GM21825 (cell line): ENCODE data around the gene PHF8.

Experiments
- ATAC-seq: cut with Tn5 transposase; IDR thresholded peaks from one replicate; pipeline ENCODE4 v1.9.1; 2021; ENCODE audit warnings: mild to moderate bottlenecking, moderate library complexity; ENCODE audit not compliant: unreplicated experiment

Gene PHF8

DNA sequence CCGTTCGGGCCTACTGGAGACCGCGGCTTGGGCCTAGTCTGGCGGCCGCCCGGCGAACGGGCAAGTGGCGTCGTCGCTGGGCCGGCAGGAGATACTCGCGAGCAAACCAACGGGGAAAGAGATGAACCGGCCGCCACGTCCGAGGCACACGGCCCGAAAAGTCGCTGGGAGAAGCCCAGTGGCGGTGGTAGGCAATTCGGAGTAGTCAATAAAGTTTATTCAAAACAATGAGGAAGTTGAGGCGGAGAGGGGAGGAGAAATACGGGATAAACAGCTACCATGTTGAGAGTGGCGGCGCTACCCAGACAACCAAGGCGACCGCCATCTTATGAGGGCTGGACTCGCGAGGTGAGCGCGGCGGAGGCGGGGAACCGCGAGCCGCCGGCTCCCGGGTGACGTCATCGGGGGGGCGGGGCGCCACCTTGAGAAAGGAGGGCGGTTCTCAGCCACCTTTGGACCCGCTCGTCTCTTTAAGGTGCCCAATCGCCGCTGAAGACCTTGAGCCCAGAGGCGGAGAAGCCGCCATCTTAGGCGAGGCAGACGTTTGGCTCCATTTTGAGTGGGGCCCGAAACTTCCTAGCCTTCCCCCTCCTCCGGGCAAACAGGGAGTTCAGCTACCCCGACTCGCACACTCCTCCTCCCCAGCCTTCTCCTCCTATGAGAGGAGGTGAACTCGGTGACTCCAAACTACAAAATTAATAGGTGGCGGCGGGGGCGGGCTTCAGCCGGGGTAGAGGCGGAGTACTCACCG is at the start of gene PHF8:
TSS of gene PHF8 (minus strand) at position 348 of the 751 bp plus-strand sequence. CDS start 1,745 bp downstream, outside the sequence.
- peak; percentile 80 for ATAC-seq

DNA sequence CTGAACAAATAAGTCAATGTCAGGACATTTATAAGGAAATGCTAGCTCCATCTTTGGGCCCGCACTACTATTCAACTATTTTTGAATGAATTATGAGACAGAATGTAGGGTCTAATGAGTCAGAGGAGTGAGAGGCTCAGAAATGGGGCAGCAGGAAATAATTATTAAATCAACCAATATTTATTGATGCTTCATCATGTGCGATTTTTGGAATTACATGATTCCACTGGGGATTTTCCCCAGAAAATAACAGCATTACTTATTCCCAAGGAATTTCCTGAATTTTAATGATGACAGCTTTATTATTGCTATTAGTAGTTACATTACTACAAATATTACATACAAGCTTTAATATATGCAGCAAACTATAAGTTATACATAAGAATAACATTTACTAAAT is 49.3 kb upstream of the PHF8 start:
- ATAC-seq, result no peak

DNA sequence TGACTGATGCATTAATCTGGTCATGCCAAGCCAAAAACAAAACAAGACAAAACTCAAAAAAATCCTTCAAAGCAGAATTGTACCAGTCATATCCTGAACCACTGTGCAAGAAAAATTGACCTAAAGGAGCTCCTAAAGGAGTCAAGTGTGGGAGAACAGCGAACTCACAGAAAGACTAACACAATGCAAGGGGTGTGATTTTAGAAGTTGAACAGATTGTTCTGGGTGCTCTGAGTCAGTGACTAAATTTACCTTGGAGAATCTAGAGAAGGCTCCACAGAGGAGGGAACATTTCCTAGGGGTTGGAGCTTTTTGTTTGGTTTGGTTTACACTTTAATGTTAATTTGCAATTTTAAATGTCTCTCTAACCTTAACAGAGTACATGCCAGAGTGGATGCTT is 48.9 kb upstream of the PHF8 start:
- no peak for ATAC-seq

DNA sequence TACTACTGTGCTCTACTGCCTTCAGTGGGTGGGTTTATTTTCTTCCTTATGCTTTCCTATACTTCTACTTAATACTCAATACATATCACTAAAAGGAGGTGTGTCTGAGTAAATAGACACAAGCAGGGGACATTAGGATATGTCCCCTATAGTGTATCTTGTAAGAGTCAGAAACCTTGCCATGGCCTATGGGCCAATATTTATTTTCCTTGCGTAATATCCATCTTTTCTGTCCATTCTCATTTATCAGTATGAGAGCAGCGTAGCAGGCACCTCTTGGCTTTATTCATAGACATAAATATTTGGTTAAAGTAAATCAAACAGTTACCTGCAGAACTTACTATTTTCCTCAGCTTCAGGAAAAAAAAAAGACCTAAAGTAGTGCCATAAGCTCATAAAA is 46.6 kb upstream of the PHF8 start:
- no peak for ATAC-seq

DNA sequence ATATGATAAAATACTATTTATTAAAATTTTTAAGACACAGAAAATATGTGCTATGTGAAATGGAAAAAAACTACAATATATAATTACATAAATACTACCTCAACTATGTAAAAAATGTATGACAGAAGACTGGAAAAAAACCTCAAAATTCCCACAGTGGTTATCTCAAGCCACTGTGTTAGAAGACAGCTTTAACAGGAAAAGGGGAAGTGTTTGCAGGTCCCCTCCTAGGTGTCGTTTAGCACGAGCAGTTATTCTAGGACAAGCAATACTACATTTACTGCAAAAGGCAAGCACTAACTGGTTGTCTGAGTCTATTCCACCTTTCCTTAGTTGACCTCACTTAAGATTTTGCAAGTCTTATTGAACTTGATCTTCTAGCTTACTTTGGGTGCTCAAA is 44.9 kb upstream of the PHF8 start:
- no peak for ATAC-seq

DNA sequence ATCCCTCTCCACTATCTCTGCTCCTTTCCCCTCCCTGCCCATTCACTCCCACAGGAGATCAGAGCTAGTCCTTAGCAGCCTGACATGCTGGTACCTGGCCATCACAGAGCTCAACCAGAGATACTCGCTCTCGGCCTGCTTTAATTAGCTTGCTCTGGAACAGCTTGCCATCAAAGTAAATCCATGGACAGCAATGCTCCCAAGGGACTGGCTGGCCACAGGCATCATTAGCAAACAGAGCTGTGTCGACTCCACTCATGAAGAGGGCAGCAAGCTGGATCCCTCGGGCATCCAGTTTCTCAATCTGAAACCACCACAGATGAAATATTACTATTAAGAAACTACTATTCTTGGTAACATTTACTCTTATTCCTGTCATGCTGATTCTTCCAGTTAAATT is 43.4 kb upstream of the PHF8 start:
- ATAC-seq, result no peak

DNA sequence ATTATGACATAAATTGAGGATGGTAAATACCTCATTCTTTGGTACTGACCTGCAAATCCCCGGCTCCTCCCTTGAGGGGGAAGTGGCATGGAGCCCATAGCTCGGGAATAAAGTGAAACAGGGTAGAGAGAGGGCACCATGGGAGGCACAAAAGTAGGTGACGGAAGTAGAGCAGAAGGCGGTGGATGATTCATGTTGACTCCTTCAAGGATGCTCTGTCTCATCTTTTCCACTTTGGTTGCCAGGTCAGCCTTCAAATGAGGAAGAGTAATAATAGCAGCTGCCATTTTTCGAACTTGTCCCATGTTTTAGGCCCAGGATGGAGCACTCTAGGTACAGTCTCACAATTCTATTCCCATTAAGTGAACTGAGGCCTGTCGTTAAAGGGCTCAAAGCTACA is 41.4 kb upstream of the PHF8 start:
- no peak for ATAC-seq

DNA sequence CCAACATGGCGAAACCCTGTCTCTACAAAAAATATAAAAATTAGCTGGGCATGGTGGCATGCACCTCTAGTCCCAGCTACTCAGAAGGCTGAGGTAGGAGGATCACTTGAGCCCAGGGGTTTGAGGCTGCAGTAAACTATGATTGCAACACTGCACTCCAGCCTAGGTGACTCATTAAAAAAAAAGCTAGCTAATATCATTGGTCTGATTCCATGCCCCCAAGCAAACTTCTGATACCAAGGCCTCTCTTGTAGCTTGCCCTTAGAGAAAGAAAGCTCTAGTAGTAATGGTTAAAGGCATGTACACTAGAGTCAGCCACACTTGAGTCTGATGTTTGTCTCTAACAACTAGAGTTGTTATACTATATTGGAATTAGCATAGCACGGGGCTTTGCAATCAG is 32.6 kb upstream of the PHF8 start:
- ATAC-seq, result no peak

DNA sequence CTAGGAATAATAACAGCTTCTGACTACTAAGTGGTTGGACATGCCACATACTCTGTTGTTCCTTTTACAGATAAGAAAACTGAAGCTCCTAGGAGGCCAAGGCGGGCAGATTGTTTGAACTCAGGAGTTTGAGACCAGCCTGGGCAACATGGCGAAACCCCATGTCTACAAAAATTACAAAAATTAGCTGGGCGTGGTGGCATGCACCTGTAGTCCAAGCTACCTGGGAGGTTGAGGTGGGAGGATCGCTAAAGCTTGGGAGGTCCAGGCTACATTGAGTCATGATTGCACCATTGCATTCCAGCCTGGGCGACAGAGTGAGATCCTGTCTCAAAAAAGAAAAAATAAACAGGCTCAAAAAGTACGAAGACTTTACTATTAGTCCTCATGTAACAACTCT is 30.6 kb upstream of the PHF8 start:
- ATAC-seq, result no peak

DNA sequence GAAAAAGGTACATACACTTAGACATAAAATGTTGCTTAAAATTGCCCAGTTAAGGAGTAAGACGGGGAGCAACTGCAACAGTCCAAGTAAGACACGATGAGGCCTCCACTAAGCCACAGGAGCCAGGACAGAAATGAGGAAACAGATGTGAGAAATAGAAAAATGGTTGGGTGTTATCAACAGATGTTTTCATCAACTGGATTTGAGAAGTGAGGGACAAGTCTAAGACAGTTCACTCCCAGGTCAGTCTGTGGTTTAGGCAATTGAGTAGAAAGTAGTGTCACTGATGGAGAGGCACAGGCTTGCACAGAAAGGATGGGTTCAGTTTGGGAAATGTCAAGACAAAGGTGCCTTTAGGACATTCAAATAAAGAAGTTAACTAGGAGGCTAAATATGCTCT is 23.5 kb upstream of the PHF8 start:
- no peak for ATAC-seq

DNA sequence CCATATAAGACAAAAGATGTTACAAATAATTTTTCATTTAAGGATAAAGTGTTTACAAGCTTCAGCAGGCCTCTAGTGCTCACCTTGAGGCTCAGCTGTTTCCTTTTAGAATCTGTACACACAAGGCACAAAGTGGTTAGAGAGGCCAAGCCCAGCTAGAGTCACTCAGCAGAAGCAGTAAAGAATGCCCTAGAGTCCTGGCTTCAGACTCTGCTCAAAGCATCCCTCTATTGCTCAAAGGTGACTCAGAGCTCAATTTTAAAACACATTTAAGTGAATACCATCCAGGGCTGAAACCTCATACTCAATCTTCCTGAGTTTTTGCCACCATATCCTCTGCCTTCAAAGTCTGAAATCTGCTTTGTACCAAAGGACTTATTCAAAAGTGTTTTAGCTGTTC is 22.6 kb upstream of the PHF8 start:
- no peak for ATAC-seq

DNA sequence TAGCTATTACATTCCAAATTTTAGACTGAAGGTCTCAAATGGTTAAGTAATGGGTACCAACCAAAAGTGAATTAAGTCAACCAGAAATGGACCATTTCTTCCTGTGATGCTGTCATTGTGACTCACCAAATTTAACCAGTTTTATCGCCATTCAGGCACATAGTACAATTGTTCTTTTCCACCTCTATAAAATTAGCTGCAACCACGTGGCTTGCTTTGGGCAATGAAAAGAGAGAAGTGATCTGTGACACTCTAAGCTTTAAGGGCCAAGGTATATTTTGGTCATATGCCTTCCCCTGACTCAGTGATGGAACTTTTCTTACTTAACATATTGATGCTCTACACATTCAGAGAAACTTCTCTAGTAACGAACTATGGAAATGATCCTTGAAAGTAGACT is 20.3 kb upstream of the PHF8 start:
- ATAC-seq, result no peak

DNA sequence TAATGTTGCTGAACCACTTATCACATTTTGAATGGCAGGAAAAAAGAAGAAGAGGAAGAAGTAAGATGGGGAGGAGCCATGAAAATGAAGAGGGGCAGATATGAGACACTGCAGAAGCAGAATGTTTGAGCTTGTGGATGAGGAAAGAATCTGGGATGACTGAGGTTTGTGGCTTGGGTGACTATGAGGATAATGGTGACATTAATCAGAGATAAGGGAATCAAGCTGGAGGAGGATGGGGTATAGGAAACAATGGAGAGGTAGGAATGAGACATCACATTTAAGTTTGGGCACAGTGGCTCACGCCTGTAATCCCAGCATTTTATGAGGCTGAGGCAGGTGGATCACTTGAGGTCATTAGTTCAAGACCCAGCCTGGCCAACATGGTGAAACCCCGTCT is 19.1 kb upstream of the PHF8 start:
- ATAC-seq, result no peak

DNA sequence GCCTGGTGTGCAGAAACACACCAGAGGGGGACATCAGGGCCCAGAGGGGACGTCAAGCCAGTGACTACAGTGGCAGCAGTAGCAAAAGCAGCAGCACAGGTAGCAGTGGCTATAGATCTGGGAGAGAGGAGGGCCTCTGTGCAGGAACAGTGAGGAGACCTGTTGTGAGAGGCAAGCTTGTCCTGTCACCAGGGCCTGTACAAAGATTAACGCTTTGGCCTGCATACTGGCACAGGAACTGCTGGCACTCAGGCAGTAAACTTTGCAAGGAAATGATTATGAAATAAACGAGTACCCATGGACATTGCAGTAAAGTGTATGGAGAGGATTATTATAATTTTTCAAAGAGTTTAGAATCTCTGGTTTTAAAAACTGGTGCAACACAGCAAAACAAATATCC is 5.5 kb upstream of the PHF8 start:
- ATAC-seq, result no peak

DNA sequence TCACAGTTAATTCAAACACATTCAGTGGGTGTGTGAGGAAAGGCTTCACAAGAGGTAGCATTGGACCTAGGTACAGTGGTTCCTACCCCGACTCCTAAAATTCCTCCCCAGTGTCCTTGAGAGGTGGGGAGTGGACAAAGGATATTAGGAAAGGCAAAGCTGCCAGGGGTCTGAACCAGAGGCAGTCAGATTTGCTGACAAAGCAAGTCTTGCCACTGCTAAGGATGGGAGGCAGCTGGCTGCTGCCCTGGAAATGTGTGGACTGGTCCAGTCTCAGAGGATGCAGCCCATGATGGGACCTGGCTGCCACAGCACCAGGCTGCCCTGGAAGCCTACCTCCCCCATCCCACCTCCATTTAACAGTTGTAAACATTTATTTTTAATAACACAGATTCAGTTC is 4.1 kb upstream of the PHF8 start:
- ATAC-seq, result no peak

DNA sequence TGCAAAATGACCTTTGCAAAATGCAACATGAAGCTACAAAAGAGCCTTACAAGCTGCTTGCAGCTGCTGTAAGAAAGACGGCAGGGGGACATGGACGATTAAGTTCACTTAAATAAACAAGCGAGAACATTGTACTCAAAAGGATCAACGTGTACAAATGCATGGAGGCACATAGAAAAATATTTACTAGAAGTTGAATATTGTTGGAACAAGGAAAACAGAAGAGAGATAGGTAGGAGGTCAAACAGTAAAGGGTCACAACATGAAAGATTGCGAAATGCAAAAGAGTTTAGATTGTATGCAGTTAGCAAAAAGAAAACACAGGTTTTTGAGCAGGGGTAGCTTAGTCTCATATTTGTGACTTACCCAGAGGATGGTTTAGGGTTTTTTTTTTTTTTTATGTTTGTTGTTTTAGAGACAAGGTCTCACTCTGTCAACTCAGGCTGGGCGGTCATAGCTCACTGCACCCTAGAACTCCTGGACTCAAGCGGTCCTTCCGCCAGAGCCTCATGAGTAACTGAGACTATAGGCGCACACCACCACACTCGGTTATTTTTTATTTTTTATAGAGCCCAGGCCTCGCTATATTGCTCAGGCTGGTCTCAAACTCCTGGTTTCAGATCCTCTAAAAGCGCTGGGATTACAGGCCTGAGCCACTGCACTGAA is 1.4 kb upstream of the PHF8 start:
- ATAC-seq, result no peak

DNA sequence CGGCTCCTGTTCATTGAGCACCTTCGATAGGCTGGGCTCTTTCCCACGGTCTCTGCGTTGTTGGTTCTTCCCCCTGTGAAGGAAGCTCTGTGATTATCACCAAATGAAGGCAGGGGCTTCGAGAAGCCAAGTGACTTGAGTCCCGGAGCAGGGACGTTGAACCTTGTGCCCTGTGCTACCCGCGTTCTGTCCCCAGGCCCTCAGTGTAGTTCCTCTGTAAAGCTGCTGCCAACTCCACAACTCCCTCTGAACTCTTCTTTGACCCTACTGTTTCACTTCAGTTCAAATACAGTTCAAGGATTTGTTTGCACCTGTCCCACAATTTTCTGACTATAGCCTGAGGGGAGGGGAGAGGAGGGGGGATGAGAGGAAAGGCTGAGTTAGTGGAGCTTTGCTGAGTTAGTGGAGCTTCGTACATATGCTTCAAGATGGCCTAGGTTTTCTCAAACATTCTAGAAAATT is 635 bp upstream of the PHF8 start:
- no peak for ATAC-seq

DNA sequence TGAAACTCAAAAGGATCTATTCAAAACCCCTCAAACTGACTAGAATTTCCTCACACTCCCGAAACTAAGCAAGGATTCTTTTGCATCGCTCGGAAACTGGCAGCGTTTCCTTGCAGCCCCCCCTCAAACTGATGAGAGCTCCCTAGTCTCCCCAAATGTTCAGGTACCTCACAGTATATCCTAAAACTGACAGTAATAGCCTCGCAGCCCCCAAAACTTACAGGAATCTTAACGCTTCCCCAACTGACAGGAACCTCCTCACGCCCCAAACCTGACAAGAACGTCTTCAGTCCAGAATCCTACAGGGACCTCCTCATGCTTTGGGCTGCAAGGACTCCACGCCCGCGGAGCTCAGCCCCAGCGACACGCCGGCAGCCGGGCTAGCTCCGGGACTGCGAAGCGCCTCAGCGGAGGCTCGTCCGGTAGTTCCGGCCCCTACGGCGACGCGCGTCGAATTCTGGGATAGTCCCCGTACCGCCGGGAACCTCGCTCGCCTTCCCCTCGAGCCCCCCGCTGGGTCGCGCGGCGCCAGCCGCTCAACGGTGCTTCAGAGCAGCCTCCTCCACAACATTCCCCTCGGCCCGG is 640 bp downstream of the PHF8 start:
- peak; percentile 27 for ATAC-seq

DNA sequence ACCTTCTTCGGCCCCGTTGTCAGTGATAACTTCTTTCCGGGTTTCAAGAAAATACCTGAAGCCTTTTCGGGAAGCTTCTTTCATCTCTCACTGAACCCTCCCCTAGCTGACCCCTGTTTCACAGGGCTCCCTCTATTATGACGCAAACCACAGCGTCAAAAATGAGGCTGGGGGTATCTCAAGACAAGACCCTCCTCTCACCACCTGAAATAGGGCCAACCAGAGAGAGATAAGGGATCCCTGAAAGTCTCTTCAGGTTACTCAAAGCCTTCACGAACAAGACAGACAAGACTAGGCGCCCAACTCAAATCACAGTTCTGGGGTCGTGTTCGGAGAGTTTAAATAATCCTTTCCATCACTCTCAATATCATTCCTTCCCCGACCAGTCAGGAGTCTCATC is 1.2 kb downstream of the PHF8 start:
- no peak for ATAC-seq

DNA sequence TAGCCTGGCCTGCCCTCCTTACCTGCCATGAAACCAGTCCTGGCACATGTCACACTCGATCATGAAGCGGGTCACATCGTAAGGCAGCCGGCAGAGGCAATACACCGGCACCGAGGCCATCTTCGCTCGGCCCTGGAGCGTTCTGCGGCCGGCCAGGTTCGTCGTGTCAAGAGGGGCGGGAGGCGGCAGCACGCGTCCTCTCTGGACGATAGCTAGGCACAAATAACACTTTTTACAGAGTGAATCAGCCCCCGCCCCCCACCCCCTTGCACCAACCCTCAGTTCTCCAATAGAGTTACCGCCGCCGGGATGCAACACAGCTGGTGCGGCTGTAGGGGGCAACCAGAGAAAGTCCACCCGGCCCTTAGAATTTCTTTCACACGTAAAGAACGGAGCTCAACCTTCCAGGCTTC is 1.7 kb downstream of the PHF8 start:
- ATAC-seq, result no peak

DNA sequence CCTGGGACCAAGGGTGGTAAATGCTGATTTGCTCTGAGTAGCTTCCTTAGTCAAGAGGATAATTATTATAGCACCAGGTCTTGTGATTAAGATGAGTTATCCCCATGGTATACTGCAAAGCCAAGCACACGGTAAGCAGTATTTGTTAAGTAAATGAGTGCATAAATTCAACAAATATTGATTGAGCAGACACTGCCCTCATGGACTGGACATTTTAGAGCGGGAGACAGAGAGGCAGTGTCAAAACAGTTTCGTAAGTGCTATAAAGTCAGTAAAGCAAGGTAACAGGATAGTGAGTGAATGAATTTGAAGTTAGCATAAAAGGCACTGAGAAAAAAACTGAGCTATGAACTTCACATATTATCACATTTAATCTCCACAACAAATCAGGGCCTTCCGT is 13.9 kb downstream of the PHF8 start:
- no peak for ATAC-seq

DNA sequence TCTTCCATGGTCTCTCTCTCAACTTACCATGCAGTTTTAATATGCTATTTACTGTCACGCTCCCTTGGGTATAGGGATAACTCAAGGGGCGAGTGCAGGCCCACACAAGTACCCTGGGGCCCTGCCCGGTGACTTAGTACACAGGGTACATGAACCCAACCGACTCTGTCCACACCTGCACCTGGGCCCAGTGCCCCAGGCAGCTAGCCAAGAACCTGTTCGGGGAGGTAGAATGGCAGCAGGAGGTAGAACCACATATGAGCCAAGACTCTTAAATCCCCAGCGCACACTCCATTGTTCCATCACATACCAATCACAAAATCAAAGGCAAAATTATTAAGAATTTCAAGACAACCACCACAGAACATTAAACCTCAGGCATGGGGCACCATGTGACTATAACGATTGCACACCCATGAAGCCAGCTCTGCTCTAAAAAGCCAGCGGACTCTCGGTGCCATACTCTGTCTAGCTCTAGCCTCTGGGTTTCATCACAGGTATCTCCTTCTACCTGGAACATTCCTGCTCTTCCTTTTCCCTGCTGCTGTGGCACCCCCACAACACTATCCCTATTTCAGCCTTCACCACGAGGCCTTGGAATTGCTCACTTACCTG is 14.6 kb downstream of the PHF8 start:
- no peak for ATAC-seq
